Muscle of arm (tissue), 12 donors: ENCODE data around the gene QTRT2. TPM values are rescaled to one million over a fixed set of nuclear protein-coding genes. Genes with fewer than 3 reads are reported as not detected.

Source experiments
- DNase-seq: peaks from one replicate; pipeline ENCODE4 v3.0.0-alpha.2; 2013
- polyA plus RNA-seq, 12 donors: library from polyadenylated mRNA; unstranded; fragments of 120-200 nt; gene quantifications; one replicate each; pipeline ENCODE4 v1.2.1, GENCODE V29; 2013; ENCODE audit not compliant: insufficient read length in 12 of 12

QTRT2 gene
- polyA plus RNA-seq, 12 donors: 11.3 to 24.3 (median 15.1) TPM; not detected in 1

DNA sequence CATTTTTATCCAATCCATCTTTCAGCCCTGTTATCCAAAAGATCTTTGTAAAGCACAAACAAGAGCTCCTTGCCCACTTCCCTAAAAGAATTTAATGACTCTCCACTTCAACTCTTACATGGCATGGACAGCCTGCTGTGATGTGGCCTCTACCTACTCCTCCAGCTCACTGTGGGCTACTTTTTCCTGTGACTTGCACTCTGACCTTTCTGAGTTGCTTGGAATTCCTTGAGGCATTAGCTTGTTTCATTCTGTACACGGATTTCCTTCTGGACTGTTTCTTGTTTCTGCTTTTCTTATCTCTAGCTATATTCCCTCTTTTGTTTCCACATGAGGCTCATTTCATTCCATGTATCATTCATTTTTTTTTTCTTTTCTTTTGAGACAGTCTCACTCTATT, 15.2 kb downstream of the QTRT2 start:
- no peak for DNase-seq

- no peak for DNase-seq
Observed at GRCh38 chr3:114076711-114077110, 20.2 kb downstream of the QTRT2 start.

GRCh38 chr3:114078126-114078525, 21.6 kb downstream of the QTRT2 start:
- DNase-seq: no peak

DNA sequence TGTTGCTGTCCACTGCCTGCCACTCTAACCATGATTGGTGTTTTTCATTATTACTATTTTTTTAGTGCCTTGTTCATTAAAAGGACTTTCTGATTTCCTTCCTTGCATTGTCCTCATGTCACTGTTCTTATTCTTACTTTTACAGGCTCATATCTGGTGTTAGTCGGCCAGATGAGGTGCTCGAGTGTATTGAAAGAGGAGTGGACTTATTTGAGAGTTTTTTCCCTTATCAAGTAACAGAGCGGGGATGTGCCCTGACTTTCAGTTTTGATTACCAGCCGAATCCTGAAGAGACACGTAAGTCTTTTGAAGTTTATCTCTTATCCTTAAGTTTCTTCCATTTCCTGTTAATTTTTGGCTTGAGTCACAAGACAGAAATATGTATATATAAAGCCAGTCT, 23.2 kb downstream of the QTRT2 start:
- no peak for DNase-seq

DNA sequence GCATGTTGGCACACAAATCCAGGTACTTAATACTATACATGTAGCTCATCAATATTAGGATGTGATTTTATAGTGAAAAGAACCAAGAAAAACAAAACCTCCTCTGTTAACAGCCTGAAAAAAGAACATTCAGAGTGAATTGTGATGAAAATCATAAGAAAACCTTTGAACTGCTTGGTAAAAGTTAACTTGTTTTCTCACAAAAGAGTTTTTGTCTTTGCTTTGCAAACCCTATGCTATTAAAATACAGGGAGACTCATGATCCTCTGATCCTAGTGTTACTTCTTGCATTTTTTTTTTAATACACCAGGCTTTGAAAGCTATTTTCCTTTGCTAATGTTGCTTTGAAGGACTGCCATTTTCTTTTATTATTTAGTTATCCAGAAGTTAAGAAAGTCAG, 23.7 kb downstream of the QTRT2 start:
- no peak for DNase-seq

DNA sequence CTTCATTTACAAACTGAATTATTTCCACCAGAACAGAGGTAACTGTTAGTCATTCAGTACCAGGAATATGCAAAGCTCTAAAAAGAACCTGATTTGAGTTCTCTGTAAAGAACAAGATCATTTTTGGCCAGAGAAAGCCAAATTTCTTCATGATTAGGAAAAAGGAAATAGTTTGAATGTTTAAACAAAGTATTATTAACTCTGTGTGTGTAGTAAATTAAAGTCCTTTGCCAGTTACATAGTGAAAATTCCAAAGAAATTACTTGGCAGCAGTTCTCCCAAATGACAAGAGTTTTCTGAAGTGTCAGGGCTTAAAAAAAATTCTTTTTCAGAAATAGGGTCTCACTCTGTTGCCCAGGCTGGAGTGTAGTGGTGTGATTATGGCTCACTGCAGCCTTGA, 24.5 kb downstream of the QTRT2 start:
- DNase-seq: no peak

- no peak for DNase-seq
Observed at GRCh38 chr3:114083112-114083511, 26.6 kb downstream of the QTRT2 start.

- no peak for DNase-seq
Observed at GRCh38 chr3:114086356-114086755, 29.8 kb downstream of the QTRT2 start.

DNA sequence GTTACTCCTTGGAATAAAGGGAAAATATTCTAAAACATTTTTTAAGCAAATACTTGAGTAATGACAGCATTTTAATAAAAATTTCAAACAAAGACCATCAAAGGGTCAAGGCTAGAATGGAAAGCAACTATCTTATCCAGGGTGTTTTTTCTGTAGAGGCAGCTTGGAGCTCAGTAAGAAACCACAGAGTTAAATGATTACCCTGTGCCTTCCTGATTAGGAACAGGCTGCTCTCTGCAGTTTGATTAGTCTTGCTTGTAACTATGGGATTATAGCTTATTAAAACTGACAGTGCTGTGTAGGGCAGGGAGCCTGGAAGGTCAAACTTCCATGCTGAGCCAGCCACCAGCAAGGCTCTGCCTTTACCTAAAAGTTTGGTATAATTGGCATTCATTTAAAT, 33.1 kb downstream of the QTRT2 start:
- no peak for DNase-seq

DNA sequence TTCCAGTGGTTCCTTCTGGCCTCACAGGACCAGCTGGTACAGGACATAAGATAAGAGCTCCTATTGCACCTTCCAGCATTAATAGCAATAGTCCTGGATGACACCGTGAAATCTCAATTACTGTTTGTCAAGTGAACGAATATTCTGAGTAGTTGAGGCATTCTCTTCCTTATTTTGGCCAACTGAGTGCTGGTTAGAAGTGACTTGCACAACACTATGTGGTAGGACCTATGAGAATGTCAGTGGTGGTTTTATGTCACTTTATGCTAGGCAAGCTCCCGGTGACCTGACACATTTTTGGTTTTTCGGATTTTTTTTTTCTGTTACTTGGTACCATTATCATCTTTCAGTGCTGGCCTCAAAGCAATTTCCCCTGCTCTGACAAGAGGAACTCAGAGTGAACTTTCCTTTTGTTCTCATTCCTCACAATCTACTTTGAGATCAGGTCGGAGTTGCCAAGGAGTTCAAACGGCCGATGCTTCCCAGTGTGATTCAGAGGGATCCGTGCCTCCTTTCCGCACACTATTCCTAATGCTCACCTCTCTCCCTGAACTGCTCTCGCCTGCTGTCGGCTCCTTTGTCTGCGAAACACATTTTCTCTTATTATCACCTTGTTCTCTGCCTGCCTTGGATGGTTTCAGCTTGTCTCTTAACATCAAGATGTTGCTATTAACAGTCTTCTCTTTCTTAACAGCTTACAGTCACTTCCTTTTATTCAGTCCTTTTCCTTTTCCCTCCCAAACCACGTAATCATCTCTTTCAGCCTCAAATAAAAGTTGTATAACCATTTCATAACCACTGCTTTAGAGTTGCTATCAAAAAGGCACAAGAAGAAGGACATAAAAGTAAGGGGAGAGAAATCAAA, 35.8 kb downstream of the QTRT2 start:
- DNase-seq: no peak

DNA sequence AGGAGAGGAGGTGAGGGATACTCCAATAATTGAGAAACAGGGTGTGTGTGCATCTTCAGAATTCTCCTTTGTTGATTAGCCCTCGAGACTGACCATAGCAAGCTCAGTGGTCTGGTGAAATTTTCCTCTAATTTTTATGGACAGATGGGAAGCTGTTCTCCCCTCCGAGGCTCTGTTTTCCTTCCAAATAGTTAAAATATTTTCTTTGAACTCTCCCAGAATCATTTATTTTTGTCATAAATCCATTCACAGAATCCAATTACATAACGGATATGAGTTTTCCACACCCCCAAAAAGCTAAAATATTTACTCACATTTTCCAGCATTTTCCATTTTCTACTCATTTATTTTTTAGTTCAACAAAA, 36.5 kb downstream of the QTRT2 start:
- DNase-seq: no peak

- peak; percentile 22 for DNase-seq
Observed at GRCh38 chr3:114093596-114093995, 37.1 kb downstream of the QTRT2 start.

DNA sequence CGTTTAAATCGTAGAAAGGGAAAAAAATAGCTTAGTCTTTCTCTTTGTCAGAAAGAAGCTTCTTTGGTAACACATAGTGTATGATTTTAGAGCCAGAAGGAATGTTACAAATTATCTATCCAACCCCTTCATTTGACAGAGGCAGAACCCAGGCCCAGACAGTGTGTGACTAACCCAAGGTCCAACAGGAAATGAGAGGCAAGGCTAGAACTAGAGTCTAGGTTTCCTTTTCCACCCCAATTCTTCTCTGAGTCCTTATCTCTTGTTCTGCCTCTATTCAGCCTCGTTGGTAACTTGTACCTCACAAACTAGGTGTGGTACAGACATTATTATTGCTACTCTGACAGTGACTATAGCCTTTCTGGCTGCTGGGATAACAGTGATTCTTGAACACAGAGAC, 39.3 kb downstream of the QTRT2 start:
- DNase-seq: no peak

DNA sequence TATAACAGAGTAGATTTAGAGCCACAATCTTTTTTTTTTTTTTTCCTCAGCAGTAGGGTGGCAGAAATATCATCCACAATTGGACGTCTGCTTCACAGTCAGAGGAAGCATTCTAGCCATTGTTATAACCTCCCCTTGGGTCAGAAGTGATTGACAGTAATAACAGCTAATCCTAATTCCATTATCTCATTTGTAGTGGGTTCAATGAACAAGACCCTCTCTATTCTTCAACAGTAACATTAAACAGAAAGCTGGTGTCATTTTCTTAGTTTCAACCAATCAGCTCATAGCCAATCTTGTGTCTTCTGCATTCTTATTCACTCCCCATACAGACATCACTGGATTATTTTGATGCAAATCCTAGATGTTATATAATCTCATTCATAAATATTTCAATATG, 44.6 kb downstream of the QTRT2 start:
- no peak for DNase-seq

DNA sequence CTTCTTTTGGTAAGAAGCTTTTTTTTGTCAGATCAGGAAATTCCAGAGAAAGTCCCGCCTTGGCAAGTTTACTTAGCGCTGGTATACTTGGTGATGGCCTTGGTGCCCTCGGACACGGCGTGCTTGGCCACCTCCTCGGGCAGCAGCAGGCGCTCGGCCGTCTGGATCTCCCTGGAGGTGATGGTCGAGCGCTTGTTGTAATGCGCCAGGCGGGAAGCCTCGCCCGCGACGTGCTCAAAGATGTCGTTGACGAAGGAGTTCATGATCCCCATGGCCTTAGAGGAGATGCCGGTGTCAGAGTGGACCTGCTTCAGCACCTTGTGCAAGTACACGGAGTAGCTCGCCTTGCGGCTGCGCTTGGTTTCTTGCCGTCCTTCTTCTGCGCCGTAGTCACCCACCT, 46.6 kb downstream of the QTRT2 start:
- no peak for DNase-seq

DNA sequence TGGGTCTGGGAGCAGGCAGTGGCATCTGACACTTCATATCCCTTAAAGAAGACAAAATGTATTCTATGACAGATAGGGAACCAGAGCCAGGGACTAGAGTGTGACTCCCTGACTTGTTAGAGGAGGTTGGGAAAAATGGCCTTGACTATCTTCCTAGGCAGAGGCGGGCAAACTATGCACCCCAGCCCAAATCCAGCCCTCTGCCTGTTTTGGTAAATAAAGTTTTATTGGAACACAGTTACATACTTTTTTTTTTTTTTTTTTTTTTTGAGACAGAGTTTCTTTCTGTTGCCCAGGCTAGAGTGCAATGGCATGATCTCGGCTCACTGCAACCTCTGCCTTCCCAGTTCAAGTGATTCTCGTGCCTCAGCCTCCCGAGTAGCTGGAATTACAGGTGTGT, 47.3 kb downstream of the QTRT2 start:
- no peak for DNase-seq

DNA sequence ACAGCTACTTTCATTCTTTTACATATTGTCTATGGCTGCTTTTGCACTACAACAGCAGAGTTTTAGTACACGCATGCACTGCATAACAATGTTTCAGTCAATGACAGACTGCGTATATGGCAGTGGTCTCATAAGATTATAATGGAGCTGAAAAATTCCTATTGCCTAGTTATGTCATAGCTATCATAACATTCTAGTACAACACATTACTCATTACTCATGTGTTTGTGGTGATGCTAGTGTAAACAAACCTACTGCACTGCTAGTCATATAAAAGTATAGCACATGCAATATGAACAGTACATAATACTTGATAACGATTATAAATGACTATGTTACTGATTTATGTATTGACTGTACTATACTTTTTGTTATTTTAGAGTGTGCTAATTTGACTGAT, 47.9 kb downstream of the QTRT2 start:
- no peak for DNase-seq

DNA sequence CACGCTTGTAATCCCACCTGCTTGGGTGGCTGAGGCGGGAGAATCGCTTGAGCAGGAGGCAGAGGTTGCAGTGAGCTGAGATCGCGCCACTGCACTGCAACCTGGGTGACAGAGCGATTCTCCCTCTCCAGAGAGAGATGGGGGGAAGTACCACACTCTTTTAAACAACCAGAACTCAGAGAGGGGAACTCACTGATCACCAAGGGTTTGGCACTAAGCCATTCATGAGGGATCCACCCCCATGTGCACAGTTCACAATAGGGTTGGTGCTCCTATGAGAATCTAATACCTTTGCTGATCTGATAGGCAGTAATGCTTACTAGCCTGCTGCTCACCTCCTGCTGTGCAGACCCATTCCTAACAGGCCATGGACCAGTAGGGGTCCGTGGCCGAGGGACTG, 51.6 kb downstream of the QTRT2 start:
- no peak for DNase-seq

DNA sequence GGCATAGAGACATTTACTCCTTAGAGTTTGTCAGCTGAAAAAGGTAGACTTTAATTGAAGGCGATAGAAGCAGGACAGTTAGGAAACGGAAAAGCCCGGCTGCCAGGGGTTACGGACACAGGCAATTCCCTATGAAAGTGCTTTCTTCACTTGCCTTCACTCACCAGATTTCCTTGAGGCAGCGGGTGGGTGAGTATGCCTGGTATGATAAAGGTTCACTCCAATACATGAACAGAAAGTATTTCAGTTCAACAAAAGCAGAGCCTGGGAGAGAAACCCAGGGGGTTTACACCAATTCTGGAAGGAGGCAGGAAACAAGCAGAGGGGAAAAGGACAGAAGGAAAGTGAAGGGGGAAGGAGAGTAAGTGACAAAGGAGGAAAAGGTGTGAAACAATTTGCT, 53.9 kb downstream of the QTRT2 start:
- DNase-seq: no peak

- DNase-seq: no peak
Observed at GRCh38 chr3:114111060-114111770, 54.7 kb downstream of the QTRT2 start.

- no peak for DNase-seq
Observed at GRCh38 chr3:114112696-114113095, 56.2 kb downstream of the QTRT2 start.

DNA sequence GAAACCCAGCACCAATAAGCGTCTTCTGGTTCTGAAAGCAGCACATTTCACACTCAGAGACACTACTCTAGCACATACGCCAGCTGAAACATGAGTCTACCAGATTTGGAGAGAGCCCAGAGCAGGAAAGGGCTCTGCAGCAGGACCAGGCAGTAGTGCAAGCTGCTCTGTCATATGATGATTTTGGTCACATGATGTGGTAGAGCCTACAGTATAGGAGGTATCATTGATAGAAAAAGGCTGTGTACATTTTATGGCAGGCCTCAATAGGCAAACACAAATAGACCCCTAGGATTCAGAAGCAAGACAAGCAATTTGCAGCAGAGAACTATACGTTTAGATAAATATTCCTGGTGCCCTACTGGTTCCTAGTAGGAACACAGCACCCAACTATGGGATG, 58.2 kb downstream of the QTRT2 start:
- DNase-seq: no peak

DNA sequence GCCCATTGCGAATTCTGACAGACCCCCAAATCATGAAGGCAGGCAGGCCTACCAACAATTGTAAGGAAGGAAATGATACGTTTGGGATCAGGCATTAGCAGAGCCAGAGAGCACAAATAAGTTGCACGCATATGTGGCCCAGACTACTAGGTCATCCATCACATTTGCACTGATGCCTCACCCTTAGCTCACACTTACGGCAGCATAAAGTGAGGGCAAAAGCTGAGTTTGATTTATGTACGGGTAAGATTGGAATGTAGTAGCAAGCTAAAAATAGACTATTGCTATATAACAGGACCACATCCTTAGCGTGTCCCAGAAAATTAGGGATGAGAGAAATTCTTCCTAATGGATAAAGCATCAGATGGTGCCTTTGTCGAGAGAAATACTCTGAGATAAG, 58.6 kb downstream of the QTRT2 start:
- DNase-seq: no peak

DNA sequence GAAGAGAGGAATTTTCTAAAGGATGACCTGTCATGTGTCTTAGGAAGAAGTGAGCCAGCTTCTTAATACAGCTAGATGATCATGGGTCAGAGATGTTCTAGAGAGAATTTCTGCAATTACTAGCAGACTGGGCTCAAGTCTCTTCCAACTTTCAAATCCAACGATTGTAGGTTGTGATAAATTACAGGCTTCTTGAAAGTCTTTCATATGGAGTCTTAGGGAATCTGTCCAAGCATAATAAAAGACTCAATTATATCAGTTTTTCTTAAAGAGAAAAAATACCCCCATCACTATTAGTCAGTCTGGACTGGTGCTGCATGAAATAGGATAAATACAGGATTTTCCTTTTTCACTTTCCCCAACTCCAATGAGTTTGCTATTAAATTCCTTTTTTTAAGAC, 63.2 kb downstream of the QTRT2 start:
- DNase-seq: no peak
